Mesenchymal stem cell (in vitro differentiated cells and primary cell): ENCODE results near the gene COL4A1.
A peak's percentile ranks its signal among the peaks of the same experiment; 100 is the strongest.

Experiments used
- DNase-seq: peaks from one replicate; pipeline ENCODE4 v3.0.0-alpha.2; 2013
- H2AFZ ChIP-seq: one replicate; pipeline ENCODE4 v1.6.1; 2013; ENCODE audit warnings: low read depth, mild to moderate bottlenecking, control low read depth, inconsistent platforms, low read length, moderate library complexity
- H2AK5ac ChIP-seq: 2 replicates; pipeline ENCODE4 v1.6.1; 2013; ENCODE audit warnings: low read length, moderate library complexity, mild to moderate bottlenecking, inconsistent platforms; ENCODE audit not compliant: severe bottlenecking
- H2BK120ac ChIP-seq: one replicate; pipeline ENCODE4 v1.6.1; 2013; ENCODE audit warnings: low read depth, mild to moderate bottlenecking, inconsistent platforms, low read length, moderate library complexity
- H2BK12ac ChIP-seq, 2 experiments: one replicate each; pipeline ENCODE4 v1.6.1; 2013; ENCODE audit warnings: inconsistent platforms in 2 of 2, low read length in 2 of 2, mild to moderate bottlenecking in 2 of 2, moderate library complexity in 2 of 2, control low read depth in 1 of 2
- H2BK15ac ChIP-seq: one replicate; pipeline ENCODE4 v1.6.1; 2013; ENCODE audit warnings: mild to moderate bottlenecking, low read depth, inconsistent platforms; ENCODE audit not compliant: poor library complexity, severe bottlenecking
- H2BK5ac ChIP-seq: 2 replicates; pipeline ENCODE4 v1.6.1; 2013; ENCODE audit warnings: low read depth, mild to moderate bottlenecking, low read length, control low read depth, inconsistent platforms; ENCODE audit not compliant: poor library complexity, severe bottlenecking
- H3K14ac ChIP-seq, 2 experiments: one replicate each; pipeline ENCODE4 v1.6.1; 2013; ENCODE audit warnings: inconsistent platforms in 2 of 2, low read length in 2 of 2, control low read depth in 1 of 2, mild to moderate bottlenecking in 1 of 2, moderate library complexity in 1 of 2
- H3K18ac ChIP-seq, 2 experiments: one replicate each; pipeline ENCODE4 v1.6.1; 2013; ENCODE audit warnings: inconsistent platforms in 2 of 2, low read length in 2 of 2, control low read depth in 1 of 2, low read depth in 1 of 2, mild to moderate bottlenecking in 1 of 2
- H3K23ac ChIP-seq, 2 experiments: one replicate each; pipeline ENCODE4 v1.6.1; 2013; ENCODE audit warnings: inconsistent platforms in 2 of 2, low read length in 2 of 2, mild to moderate bottlenecking in 2 of 2, moderate library complexity in 2 of 2, control low read depth in 1 of 2
- H3K27ac ChIP-seq: 2 replicates; pipeline ENCODE4 v1.5.1; 2013; ENCODE audit warnings: mild to moderate bottlenecking, moderate library complexity, low read length, control low read depth, inconsistent platforms; ENCODE audit not compliant: poor library complexity, severe bottlenecking
- H3K27me3 ChIP-seq, 2 experiments: 2 replicates each; pipeline versions ENCODE4 v1.6.1 to v1.7.0; 2013; ENCODE audit warnings: low read length in 2 of 2, mild to moderate bottlenecking in 2 of 2, moderate library complexity in 2 of 2, control low read depth in 1 of 2, inconsistent platforms in 1 of 2; ENCODE audit not compliant: control insufficient read depth in 1 of 2, insufficient read depth in 1 of 2
- H3K36me3 ChIP-seq, 2 experiments: 2 replicates each; pipeline versions ENCODE4 v1.6.1 to v1.7.0; 2013; ENCODE audit warnings: low read length in 2 of 2, control low read depth in 1 of 2, inconsistent platforms in 1 of 2, low read depth in 1 of 2, mild to moderate bottlenecking in 1 of 2; ENCODE audit not compliant: insufficient read depth in 2 of 2, control insufficient read depth in 1 of 2
- H3K4ac ChIP-seq, 2 experiments: one replicate each; pipeline ENCODE4 v1.6.1; 2013; ENCODE audit warnings: inconsistent platforms in 2 of 2, low read length in 2 of 2, mild to moderate bottlenecking in 2 of 2, moderate library complexity in 2 of 2, control low read depth in 1 of 2, low read depth in 1 of 2
- H3K4me1 ChIP-seq: 2 replicates; pipeline ENCODE4 v1.6.1; 2013; ENCODE audit warnings: low read depth, low read length, control low read depth; ENCODE audit not compliant: control insufficient read depth, insufficient read depth
- H3K4me2 ChIP-seq: 2 replicates; pipeline ENCODE4 v1.6.1; 2013; ENCODE audit warnings: low read length, mild to moderate bottlenecking, inconsistent platforms; ENCODE audit not compliant: poor library complexity, severe bottlenecking
- H3K4me3 ChIP-seq, 2 experiments: 2 replicates each; pipeline versions ENCODE4 v1.5.1 to v1.7.0; 2013; ENCODE audit warnings: low read length in 2 of 2, mild to moderate bottlenecking in 2 of 2, control low read depth in 1 of 2, low read depth in 1 of 2; ENCODE audit not compliant: insufficient read depth in 1 of 2
- H3K79me1 ChIP-seq: replicated peaks from 2 replicates; pipeline ENCODE4 v1.6.1; 2013; ENCODE audit warnings: mild to moderate bottlenecking, control low read depth, low read length, inconsistent platforms; ENCODE audit not compliant: poor library complexity, severe bottlenecking
- H3K9ac ChIP-seq: 2 replicates; pipeline ENCODE4 v1.7.0; 2013; ENCODE audit warnings: mild to moderate bottlenecking, low read length, moderate library complexity
- H3K9me3 ChIP-seq: 2 replicates; pipeline ENCODE4 v1.7.0; 2013; ENCODE audit warnings: mild to moderate bottlenecking, low read length; ENCODE audit not compliant: control insufficient read depth
- H4K8ac ChIP-seq: one replicate; pipeline ENCODE4 v1.6.1; 2013; ENCODE audit warnings: inconsistent platforms, mild to moderate bottlenecking, low read length, moderate library complexity
- H4K91ac ChIP-seq: one replicate; pipeline ENCODE4 v1.6.1; 2013; ENCODE audit warnings: mild to moderate bottlenecking, low read length, inconsistent platforms
- WGBS: methylation state at CpG from one replicate; pipeline ENCODE4 v1.1.7; 2013; ENCODE audit warnings: mixed read lengths; 5-methylcytosine and 5-hydroxymethylcytosine counted together

COL4A1 gene

DNA sequence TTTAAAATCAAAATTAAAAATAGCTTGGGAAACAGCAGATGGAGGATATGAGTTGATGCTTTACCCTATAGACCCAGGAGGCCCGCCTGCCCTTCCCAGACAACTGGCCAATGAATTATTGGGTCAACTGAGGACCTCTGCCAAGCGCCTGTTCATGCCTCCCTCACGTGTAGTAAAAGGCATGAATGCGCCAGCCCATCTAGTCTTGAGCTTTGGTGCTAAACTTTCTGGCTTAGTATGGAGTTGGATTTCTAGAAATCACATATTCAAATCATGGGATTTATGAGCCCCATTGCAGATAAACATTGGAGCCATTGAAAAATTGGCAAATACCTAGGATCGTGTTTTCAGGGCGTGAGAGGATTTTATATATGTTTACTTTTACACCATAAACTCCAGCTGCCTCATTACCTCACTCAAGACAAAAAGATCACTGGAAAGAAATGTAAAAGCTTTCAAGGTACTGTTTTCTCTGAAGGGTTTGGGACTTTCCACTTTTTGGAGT lies 47.2 kb upstream of the COL4A1 start:
- Histone ChIP-seq H3K27me3 (no peaks in the 10 kb centered on the region), H3K4me1 (peaks cover 21% of the 10 kb centered on the region), H3K14ac (no peak overlapping the region), H3K79me1 (peaks cover 16% of the 10 kb centered on the region), H3K36me3 (peaks cover 14 to 36% of the 10 kb centered on the region in 2 experiments), H3K9ac (no peak overlapping the region), H4K91ac (no peak overlapping the region), H2AK5ac (no peak overlapping the region), H2AFZ (no peak overlapping the region), H3K4me2 (no peak overlapping the region), H2BK12ac (no peak overlapping the region), H3K9me3 (no peaks in the 10 kb centered on the region), H3K23ac (no peak overlapping the region), H3K18ac (no peak overlapping the region), H3K27ac (no peak overlapping the region), H3K4ac (no peak overlapping the region), H2BK120ac (no peak overlapping the region), H4K8ac (no peak overlapping the region), H3K4me3 (no peak overlapping the region), H2BK15ac (no peak overlapping the region), H2BK5ac (no peak overlapping the region)
- DNase-seq, result peak; percentile 48
- WGBS, result 96% methylated on average over 4 of the region's 6 CpGs

DNA sequence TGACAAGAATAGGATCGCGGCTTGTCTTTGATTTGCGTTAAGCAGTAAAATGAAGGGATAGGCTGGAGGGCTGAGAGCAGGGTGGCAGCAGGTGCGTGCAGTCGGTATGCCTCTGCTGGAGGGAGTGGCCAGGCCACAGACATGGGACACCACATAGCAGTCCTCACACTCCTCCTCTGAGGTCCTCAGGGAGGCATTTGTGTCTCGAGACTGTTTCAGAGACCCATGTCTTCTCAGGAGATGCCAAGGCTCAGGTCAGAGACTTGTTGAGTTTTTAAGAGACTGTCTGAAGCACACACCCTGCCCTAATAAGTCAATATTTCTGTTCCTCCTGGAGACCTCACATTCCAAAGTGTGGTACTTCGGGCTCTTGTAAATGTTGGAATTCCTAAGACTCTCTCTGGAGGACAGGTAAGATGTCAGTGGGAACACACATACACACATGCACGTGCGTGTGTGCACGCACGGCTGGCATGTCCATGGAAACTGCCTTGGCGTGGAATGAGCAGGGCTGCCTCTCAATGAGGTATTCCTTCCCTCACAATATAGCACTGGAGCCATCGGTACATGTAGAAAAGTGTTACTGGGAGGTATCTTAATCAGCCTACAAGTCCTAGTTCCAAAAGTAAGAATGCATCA lies 46.5 kb upstream of the COL4A1 start:
- Histone ChIP-seq H2BK12ac (no peak overlapping the region), H3K18ac (peak overlapping the region in 1 of 2 experiments; percentile 71), H3K14ac (peak overlapping the region in 1 of 2 experiments; percentile 62), H3K23ac (no peak overlapping the region), H3K9ac (no peak overlapping the region), H3K9me3 (no peaks in the 10 kb centered on the region), H2BK5ac (no peak overlapping the region), H3K4ac (no peak overlapping the region), H3K79me1 (peaks cover 17% of the 10 kb centered on the region), H3K4me2 (no peak overlapping the region), H2BK15ac (no peak overlapping the region), H3K4me3 (no peak overlapping the region), H3K27ac (no peak overlapping the region), H2AK5ac (peak overlapping the region; percentile 46), H3K27me3 (no peaks in the 10 kb centered on the region), H2BK120ac (no peak overlapping the region), H2AFZ (no peak overlapping the region), H3K36me3 (peaks cover 9 to 36% of the 10 kb centered on the region in 2 experiments), H4K91ac (no peak overlapping the region), H4K8ac (no peak overlapping the region), H3K4me1 (peaks cover 21% of the 10 kb centered on the region)
- no peak for DNase-seq
- 96% methylated on average over 11 of the region's 13 CpGs for WGBS

DNA sequence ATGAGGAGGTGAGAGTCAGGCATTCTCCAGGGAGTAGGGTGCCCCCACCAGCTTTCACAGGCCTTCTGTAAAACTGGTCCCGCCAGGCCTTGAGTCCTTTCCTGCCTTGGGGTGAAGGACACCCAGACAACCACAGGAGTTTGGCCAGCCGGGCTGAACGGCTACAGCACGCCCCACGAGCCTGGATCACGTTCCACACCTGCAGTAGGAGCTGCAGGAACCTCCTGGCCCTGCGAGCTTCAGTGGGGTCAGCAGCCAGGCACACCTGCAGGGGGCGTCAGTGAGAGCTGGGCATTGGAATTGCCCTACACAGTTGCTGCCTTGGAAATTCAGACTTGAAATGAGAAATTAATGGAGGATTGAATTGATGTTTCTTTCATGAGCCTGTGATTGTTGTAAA lies 45.8 kb upstream of the COL4A1 start:
- Histone ChIP-seq H3K4me2 (no peak overlapping the region), H3K9ac (no peak overlapping the region), H2BK5ac (no peak overlapping the region), H4K91ac (peak overlapping the region; percentile 46), H2AK5ac (no peak overlapping the region), H2AFZ (no peak overlapping the region), H2BK12ac (no peak overlapping the region), H3K9me3 (no peaks in the 10 kb centered on the region), H3K23ac (no peak overlapping the region), H2BK15ac (no peak overlapping the region), H3K4me3 (no peak overlapping the region), H2BK120ac (no peak overlapping the region), H3K27ac (no peak overlapping the region), H3K4ac (no peak overlapping the region), H3K18ac (no peak overlapping the region), H3K14ac (no peak overlapping the region), H3K36me3 (peaks cover 5 to 31% of the 10 kb centered on the region in 2 experiments), H3K4me1 (peaks cover 23% of the 10 kb centered on the region), H3K79me1 (peaks cover 16% of the 10 kb centered on the region), H4K8ac (peak overlapping the region; percentile 53), H3K27me3 (no peaks in the 10 kb centered on the region)
- DNase-seq, result no peak
- WGBS, result 84% methylated on average over 8 of the region's 8 CpGs

DNA sequence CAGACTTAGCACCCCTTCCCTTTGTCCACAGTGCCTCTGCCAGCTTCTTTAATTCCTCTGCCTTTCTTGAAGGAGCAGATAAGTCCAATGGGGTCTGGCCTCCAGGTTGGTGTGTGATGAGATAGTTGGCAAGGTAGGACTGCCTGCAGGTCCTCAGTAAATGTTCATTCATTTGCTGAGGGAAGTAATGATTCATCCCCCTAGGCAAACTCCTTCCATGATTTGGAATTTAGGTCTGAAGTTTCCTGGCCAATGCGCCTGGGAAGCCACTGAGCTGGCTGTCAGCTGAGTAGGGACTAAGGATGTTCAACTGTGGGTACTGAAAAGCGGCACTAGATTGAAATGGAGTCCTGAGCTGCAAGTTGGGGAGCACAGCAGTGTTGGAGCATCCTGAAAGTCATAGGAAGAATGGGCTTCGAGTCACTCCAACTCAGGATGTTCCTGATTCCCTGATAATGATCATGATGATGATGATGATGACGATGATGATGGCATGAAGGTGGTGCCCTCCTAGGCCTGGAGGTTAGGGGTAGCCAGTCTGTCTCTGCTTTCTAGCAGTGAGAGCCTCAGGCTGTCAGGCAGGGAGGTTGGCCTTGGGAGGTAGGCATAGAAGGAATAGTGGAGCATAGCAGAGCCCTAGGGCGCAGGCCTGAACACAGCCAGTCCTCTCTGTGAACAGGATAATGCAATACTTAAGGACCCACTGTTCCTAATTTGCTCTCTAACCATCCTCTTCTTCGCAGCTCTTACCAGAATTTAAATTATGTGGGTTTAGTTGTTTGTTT lies 44.9 kb upstream of the COL4A1 start:
- 97% methylated on average over 4 of the region's 6 CpGs for WGBS
- Histone ChIP-seq H3K36me3 (peaks cover 0 to 31% of the 10 kb centered on the region in 2 experiments), H2AFZ (no peak overlapping the region), H3K4me2 (no peak overlapping the region), H3K14ac (no peak overlapping the region), H3K27ac (no peak overlapping the region), H2BK5ac (no peak overlapping the region), H2BK12ac (no peak overlapping the region), H3K79me1 (peaks cover 15% of the 10 kb centered on the region), H2BK15ac (no peak overlapping the region), H3K9me3 (no peaks in the 10 kb centered on the region), H3K9ac (no peak overlapping the region), H3K4me3 (no peak overlapping the region), H3K18ac (peak overlapping the region in 1 of 2 experiments; percentile 11), H2AK5ac (peak overlapping the region; percentile 30), H3K4me1 (peaks cover 32% of the 10 kb centered on the region), H4K8ac (no peak overlapping the region), H3K23ac (no peak overlapping the region), H3K4ac (no peak overlapping the region), H2BK120ac (no peak overlapping the region), H3K27me3 (no peaks in the 10 kb centered on the region), H4K91ac (no peak overlapping the region)
- no peak for DNase-seq
